NCI-H345 treated with DMSO at 0.1 percent for 48 hours (cell line): Measurements from ENCODE around the gene PPP2R5A.

Experiments
- DNase-seq: peaks from one replicate; lab custom pipeline; 2025; ENCODE audit not compliant: unreplicated experiment; lab: John Stamatoyannopoulos, UW

The PPP2R5A gene

DNA sequence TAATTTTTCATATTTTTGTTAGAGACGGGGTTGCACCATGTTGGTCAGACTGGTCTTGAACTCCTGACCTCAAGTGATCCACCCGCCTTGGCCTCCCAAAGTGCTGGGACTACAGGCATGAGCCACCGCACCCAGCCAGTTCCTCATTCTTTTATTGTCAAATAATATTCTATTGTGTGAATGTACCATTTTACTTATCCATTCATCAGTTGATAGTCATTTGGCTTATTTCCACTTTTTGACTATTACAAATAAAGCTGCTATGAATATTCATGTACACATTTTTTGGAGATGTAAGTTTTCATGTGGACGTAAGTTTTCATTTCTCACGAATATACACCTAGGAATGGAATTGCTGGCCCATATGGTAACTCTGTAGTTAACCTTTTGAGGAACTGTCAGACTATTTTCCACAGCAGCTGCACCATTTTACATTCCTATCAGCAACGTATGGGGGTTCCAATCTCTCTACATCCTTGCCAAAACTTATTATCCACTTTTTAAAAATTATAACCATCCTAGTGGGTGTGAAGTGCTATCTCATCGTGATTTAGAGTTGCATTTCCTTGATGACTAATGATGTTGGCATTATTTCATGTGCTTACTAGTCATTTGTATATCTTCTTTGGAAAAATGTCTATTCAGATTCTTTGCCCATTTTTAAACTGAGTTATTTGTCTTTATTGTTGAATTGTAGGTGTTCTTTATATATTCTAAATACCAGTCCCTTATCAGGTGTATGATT lies 116.8 kb downstream of the PPP2R5A start:
- DNase-seq: no peak

DNA sequence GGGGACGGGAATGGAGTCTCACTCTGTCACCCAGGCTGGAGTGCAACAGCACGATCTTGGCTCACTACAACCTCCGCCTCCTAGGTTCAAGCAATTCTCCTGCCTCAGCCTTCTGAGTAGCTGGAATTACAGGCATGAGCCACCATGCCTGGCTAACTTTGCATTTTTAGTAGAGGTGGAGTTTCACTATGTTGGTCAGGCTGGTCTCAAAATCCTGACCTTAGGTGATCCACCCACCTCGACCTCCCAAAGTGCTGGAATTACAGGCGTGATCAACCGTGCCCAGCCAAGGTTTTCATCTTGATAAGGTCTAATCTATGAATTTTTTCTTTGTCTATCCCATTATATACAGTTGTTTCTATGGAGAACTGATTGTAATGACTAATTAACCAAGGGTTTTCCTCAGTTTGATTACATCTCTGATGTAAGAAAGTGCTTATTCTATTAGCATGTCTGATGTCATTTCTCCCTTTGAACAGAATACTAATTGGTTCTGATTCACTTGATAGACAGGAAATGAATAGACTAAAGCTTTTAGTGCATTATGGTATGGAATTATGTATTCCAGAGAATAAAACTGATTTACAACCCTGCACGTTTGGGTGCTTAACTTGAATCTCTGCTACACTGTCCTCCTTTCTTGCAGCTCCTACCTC lies 117.6 kb downstream of the PPP2R5A start:
- no peak for DNase-seq

DNA sequence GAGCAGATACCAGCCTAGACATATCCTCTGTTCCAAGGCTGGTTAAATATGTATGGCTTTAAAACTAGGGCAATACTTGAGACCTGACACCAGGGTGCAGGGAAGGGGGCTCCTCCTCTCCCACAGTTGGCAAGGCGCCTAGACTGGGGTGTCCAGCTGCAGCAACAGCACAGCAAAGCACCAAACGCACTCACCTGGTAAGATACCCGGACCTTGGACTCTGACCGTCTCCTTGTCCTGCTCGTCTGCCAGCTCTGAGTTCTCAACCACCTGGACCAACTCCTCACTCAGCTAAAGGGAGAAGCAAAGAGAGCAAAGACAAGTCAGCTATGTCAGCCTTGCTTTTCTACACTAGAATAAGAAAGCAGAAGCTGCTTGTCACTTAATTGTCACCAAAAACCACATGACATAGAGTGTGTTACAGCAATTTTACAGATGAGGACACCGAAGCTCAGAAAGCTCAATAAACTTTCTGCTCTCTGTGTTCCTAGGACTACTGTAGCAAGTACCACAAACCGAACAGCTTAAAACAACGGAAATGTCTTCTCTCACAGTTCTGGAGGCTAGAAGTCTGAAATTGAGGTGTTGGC lies 125.1 kb downstream of the PPP2R5A start:
- no peak for DNase-seq
